GM12874 (cell line): ENCODE measurements around the gene CSK.

Experiments used
- TF ChIP-seq, protein P1 (sequence below): IDR thresholded peaks from 2 replicates; pipeline ENCODE4 v1.5.1; 2011; ENCODE audit warnings: low read depth, mild to moderate bottlenecking, control low read depth, low read length, moderate library complexity; ENCODE audit not compliant: insufficient read depth

Gene CSK

DNA sequence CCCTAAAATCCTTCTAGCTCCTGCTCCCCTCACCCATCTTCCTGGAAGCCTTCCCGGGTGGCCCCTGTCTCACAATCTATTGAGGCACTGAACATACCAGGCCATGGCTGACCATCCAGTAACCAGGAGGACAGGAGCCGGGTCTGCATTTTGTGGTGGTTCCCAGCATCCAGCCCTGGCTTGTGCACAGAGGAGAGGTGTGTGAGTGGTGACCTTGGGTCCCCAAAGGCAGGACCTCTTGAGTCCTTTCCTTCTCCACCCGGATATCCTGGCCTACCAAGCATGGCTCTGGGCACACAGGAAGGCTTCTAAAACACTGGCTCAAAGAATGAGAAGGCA, 7.8 kb downstream of the CSK start:
- TF ChIP-seq, protein P1, sequence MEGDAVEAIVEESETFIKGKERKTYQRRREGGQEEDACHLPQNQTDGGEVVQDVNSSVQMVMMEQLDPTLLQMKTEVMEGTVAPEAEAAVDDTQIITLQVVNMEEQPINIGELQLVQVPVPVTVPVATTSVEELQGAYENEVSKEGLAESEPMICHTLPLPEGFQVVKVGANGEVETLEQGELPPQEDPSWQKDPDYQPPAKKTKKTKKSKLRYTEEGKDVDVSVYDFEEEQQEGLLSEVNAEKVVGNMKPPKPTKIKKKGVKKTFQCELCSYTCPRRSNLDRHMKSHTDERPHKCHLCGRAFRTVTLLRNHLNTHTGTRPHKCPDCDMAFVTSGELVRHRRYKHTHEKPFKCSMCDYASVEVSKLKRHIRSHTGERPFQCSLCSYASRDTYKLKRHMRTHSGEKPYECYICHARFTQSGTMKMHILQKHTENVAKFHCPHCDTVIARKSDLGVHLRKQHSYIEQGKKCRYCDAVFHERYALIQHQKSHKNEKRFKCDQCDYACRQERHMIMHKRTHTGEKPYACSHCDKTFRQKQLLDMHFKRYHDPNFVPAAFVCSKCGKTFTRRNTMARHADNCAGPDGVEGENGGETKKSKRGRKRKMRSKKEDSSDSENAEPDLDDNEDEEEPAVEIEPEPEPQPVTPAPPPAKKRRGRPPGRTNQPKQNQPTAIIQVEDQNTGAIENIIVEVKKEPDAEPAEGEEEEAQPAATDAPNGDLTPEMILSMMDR: no peak

DNA sequence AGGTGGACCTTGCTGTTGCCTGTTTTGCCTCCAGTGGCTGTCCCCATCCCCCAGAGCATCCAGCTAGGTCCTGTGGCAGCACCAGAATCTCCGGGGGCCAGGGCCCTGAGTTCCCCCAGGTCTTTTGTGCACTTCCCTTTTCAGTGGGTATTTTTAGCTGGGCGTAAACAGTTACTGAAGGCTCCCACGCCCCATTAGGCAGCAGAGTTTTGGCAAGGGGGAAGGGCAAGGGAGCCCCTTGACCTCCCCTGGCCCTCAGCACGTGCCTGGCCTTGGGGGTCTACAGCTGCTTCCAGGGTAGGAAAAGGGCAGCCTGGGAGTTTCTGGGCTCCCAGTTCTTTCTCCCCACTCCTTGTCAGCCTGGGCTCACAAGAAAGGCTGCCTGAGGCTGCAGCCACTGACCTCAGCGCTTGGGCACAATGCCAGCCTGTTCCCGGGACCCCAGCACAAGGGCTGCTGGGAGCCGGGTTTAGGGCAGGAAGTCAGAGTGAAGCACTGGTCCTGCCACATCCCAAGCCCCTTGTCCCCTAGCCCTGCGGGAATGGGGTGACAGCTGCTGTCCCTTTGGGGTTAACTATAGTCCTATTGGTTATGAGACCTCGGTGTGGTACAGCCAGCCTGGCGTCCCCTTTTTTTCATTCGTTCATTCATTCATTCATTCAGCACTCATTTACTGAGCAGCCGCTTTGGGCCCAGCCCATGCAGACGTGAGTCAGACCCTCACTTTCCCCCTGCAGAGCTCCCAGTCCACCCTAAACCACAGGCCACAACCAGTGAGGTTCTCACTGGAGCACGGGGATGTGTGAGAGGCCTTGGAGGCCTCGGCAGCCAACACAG, 8.4 kb downstream of the CSK start:
- TF ChIP-seq, protein P1: no peak

DNA sequence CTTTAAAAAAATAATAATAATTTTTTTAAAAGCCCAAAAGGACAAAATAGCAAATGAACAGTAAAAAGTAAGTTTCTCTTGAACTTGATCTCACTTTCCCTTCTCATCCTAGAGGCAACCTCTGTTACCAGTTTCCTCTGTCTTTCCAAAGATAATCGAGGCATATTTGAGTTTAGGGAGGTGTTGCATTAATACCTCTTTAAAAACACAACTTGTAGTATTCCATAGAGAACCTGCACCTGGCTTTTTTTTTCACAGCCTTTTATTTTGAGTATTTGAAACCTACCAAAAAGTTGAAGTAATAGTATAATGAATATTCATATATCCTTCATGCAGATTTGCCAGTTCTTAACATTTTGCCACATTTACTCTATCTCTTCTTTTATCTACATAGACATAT, 9.1 kb downstream of the CSK start:
- TF ChIP-seq, protein P1: no peak

DNA sequence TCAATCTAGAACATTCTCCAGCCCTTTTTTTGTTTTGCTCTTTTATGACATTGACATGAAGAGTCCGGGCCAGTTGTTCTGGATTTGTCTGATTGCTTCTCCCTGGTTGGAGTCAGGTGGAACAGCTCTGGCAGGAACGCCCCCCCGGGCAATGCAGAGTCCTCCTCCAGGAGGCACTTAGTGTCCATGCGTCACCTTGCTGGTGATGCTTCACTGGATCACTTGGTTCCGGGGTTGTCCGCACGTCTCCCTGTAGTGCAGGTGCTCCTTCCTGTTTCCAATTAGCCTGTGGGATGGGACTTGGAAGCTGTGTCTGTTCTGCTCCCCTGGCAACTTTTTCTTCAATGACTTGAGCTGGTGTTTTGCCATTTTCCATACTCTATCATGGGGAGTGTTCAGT, 9.8 kb downstream of the CSK start:
- TF ChIP-seq, protein P1: no peak

DNA sequence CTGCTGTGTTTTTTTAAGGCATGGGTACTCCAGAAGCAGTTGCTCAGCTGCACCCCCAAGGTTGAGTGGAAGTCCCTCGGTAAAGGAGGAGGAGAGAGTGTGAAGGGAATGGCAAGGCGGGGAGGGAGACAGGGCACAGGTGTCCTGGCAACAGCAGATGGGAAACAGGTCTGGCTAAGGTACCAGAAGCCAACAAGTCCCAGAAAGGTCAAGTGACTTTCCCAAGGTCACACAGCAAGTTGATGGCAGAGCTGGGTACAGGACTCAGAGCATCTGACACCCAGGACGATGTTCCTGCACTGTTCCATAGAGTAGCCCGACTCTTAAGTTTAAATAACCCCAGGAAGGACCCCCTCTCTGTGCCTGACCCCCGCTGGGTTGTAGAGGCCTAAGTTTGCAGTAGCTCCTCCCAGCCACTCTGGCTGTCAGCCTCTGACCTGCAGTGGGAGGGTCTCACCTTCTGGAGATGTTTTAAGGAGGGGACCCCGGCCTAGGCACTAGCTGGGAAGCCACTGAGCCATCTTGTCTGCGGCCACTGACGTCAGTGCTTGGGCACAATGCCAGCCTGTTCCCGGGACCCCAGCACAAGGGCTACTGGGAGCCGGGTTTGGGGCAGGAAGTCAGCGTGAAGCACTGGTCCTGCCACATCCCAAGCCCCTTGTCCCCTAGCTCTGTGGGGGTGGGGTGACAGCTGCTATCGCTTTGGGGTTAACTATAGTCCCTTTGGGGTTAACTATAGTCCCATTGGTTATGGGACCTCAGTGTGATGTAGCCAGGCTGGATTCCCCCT, 10.5 kb downstream of the CSK start:
- TF ChIP-seq, protein P1: no peak

DNA sequence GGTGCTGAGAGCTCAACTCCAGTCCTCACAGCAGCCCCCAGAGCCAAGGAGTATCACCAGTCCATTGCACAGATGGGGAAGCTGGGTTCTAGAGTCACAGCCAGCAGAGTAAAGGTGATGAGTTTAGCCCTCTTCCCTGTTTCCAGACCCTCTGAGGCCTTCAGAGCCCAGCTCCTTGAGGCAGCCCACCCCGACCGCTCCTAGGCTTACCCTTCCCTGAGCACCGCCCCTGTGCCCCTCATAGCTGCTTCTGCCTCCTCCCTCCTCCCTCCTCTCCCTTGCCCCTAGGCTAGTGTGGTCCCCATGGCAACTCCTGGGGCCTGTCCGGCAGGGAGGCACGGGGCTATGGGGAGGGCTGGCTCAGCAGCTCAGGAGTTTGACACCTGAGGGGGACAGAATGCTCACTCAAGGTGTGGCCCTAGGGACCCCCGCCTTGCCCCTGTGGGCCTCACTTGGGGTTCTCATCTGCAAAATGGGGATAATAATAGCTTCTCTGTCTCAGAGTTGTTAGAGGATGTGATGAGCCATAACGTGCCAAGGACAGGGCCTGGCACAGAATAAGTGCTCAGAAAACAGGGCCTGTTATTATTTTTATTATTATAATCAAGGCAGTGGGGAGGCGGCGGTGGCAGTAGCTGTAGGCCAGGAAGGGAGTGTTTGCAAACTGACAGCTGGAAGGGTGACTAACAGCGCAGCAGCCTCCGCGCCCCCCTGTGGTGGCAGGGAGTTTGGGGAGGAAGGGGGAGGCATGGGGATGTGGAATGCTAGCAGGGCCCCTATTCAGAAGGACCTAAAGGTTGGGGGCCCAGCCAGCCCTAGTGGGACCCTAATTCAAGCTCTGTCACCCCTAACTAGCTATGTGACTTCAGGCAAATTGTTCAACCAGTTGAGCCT, 11.5 kb downstream of the CSK start:
- TF ChIP-seq, protein P1: peak; percentile 74
